HG02678 (cell line): ENCODE results near the gene HPD.
"Not testable (repeated sequence)": the region's sequence is repeated elsewhere in the genome, so short reads cannot be mapped to it uniquely, and the experiment has no call there.

ENCODE experiments used
- ATAC-seq: cut with Tn5 transposase; IDR thresholded peaks from one replicate; pipeline ENCODE4 v1.9.1; 2021; ENCODE audit warnings: mild to moderate bottlenecking, moderate library complexity; ENCODE audit not compliant: unreplicated experiment

HPD gene

DNA sequence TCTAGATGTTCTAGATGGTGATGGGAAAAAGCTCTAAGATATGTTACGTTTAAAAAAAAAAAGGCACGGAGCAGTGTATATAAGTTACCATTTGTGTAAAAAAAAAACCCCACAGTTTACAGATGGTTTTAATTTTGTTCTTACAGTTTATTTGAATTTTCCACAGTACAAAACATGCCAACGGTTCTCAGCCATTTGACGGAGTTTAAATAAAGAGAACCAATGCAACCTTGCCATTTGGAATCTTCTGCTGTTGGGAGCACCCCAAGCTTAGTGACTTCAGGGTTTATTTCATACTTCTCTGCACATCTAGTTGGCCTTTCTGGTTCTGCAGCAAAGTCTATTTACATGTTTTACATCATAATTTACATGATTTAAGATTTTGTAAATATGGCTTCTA is 7.7 kb upstream of the HPD start:
- no peak for ATAC-seq

DNA sequence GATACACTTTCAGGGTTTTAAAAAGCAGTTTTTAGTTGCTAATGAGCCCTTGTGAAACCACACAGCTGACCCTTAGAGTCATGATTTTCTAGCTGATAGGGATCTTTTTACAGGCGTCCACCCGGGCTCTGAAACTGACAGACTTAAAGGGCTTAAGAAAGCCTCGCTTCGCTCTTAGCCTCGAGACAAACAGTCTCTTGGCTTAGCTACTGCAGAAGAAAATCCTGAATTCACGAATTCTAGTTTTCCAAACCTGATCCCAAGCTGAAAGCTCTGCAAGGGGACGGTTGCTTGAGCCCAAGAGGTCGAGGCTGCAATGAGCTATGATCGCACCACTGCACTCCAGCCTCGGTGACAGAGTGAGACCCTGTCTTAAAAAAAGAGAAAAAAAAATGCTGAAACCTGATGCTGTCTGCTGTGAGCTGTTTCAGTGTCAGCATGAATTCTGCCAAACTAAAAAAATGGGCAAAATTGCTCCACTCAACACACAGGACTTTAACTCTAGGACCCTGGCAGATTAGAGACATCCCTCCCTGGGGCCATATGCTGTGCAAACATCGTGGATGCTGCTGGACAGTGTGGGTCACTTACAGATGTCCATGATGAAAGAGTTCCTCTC is 3.1 kb upstream of the HPD start:
- no peak for ATAC-seq

DNA sequence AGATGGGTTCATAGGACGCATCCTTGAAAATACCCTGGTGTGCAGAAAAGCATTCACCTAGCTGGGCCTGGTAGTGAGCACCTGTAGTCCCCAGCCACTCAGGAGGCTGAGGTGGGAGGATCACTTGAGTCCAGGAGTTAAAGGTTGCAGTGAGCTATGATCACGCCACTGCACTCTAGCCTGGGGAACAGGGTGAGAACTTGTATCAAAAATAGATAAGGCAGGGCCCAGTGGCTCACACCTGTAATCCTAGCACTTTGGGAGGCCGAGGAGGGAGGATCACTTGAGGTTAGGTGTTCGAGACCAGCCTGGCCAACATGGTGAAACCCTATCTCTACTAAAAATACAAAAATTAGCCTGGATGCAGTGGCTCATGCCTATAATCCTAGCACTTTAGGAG is 2.0 kb upstream of the HPD start:
- ATAC-seq, result not testable (repeated sequence)

DNA sequence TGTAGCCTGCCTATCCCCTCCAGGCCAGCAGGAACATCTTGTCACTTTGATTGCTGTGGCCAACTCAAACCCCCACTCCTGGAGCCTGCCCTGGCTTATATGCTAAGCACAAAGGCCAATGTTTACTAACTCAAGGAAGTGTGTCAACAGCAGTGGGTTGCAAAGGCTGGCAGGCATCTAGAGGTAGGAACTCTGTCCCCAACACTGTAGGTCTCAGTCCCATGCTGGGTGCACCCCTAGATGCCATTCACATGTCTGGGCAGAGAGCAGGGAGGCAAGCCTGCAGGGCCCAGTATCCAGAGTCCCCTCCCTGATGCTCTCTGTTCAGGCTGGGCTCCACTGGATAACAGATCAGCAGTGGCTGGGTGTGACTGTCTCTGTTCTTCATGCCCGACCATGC is 1.6 kb upstream of the HPD start:
- ATAC-seq, result no peak

DNA sequence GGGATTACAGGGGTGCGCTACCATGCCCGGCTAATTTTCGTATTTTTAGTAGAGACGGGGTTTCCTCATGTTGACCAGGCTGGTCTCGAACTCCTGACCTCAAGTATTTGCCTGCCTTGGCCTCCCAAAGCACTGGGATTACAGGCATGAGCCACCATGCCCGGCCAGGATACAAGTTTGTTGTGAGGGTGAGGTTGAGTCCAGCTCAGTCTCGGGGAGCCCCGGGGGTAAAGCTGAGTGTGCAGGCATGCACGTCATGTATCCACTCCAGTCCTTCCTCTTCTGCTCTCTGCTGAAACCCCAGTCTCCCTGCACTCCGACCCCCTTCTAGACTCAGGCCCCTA is 369 bp downstream of the HPD start:
- ATAC-seq, result no peak

DNA sequence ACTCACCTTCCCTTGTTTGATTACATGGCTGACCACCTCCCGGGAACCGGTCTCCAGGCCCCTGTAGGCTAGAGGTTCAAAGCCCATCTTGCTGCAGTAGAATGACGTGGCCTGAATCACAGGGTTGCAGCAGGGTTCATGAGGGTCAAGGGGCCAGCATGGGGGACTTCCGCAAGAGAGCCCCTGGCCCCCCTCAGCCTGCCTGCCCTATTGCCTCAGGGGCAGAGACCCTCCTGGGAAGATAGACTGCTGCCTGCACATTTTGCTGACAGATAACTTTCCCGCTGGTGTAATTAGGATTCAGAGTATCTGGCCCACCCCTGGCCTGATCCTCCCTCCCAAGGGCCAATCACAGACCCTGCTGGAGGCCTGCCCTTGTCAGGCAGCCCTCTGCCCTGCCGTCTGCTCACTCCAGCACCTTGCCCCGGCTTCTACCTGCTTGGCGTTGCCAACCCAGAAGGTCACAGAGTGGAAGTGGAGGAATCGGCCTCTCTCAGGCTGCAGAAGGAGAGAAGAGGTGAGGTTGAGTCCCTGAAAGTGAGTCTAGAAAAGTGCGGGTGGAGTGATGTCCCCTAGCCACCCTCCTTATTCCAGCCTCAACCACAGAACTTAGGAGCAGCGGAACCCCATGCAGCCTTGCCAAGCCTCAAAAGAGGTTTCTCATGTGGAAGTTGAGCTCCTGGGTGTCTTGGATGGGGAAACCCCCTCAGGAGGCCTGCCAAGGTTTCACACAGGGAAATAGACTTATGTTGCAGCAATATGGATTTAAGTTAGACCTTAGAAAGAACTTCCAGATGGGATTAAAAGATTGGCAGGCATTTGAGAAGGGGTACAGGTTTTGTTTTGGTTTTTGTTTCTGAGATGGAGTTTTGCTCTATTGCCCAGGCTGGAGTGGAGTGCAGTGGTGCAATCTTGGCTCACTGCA is 1.1 kb downstream of the HPD start:
- no peak for ATAC-seq

DNA sequence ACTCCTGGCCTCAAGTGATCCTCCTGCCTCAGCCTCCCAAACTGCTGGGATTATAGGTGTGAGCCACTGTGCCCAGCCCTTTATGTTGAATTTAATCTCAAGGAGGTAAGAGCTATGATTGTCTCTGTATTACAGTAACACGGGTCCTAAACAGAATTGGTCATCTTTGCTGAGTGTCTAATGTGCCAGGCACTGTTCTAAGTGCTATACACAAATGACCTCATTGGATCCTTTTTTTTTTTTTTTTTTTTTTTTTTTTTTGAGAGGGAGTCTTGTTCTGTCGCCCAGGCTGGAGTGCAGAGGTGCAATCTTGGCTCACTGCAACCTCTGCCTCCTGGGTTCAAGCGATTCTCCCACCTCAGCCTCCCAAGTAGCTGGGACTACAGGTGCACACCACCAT is 6.3 kb downstream of the HPD start:
- ATAC-seq, result not testable (repeated sequence)

DNA sequence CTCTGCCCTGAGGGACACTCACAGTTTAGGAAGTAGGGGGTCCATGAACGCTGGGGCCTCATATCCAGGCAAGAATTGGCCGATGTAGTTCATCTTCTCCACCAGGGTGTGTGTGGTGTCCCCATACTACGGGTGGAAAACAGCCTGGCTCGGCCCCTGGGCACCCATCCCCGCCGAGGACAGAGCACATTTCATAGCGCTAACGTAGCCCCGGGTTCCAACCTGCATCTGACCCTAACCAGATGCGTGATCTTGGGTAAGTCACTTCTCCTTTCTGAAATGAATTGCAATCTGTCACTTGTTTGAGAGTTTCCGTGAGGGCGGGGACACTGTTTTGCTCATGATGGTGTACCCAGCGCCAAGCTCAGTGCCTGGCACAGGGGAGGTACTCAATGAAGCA is 9.0 kb downstream of the HPD start:
- ATAC-seq, result no peak

DNA sequence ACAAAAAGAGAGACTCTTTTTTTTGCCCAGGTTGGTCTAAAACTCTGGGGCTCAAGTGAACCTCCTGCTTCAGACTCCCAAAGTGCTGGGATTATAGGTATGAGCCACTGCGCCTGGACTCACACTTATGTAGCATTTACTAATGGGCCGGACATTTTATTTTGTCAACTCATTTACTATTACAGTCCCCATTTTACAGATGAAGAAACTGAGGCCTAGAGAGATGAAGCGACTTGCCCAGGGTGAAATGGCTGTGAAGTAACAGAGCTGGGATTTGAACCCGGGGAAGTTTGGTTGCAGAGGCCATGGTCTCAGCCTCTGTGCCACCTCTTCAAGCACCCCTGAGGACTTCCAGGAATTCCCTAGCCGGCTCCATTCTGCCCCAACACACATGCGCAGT is 9.4 kb downstream of the HPD start:
- ATAC-seq, result no peak

DNA sequence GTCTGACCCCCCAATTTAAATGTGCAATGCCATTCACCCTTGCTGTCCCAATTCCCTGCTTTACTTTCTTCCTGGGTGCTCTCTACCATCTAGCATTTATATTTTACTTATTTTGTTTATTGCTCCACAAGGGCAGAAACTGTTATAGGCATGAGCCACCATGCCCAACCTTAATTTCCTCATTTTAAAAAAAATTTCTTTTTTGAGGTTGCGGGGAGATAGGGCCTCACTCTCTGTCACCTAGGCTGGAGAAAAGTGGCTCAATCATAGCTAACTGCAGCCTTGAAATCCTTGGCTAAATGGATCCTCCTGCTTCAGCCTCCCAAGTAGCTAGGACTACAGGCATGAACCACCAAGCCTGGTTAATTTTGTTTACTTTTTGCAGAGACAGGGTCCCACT is 13.0 kb downstream of the HPD start:
- ATAC-seq, result no peak

DNA sequence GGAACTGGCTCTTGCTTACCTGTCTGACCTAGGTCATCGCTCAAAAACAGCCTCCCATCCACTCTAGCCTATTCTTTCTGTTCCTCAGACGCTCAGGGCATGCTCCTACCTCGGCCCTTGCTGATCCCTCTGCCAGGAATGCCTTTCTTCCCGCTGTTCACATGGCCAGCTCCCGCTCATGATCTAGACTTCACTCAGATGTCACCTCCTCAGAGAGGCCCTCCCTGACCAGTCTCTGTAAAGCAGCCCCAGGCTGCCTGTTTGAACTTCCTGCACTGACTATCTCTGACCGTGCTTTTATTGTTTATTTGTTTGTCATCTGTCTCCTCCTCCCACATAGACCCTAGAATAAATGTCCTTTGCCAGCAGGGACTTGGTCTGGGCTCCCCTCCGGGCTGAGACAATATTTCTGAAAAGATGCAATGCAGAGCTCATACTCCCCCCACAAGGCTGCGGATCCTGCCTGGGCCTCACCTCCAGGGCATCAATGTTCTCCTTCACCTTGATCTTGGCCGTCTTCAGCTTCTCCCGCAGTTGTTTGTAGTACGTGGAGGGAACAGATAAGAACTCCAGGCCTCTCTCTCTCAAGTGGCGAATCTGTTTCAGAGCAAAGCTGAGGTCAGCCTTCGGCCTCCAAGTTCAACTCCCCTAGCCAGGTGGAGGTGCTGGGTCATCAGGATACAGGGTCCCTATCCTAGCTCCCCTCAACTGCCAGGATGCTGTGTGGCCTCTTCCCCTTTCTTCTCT is 15.2 kb downstream of the HPD start:
- no peak for ATAC-seq

DNA sequence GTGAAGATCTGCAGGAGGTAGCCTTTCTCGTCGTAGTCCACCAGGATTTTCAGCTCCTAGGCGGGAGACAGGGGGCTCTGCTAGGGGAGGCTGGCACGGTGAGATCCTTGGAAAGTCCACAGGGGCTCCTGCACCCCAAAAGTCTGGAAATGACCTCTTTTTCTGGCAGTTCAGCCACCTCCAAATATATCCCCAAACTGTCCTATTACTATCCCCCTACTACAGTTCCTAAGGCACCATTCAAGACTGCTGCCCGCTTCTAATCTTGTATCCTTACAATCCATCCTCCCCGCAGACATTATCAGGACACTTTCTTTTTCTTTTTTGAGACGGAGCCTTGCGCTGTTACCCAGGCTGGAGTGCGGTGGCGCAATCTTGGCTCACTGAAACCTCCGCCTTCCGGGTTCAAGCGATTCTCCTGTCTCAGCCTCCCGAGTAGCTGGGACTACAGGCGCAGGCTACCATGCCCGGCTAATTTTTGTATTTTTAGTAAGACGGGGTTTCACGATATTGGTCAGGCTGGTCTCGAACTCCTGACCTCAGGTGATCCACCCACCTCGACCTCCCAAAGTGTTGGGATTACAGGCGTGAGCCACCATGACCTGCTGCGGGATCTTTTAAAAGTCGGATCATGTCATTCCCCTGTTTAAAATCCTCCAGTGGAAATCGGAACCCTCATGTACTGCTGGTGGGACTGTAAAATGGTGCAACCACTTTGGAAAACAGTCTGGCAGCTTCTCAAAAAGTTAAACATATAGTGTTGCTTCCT is 18.5 kb downstream of the HPD start:
- ATAC-seq, result no peak

DNA sequence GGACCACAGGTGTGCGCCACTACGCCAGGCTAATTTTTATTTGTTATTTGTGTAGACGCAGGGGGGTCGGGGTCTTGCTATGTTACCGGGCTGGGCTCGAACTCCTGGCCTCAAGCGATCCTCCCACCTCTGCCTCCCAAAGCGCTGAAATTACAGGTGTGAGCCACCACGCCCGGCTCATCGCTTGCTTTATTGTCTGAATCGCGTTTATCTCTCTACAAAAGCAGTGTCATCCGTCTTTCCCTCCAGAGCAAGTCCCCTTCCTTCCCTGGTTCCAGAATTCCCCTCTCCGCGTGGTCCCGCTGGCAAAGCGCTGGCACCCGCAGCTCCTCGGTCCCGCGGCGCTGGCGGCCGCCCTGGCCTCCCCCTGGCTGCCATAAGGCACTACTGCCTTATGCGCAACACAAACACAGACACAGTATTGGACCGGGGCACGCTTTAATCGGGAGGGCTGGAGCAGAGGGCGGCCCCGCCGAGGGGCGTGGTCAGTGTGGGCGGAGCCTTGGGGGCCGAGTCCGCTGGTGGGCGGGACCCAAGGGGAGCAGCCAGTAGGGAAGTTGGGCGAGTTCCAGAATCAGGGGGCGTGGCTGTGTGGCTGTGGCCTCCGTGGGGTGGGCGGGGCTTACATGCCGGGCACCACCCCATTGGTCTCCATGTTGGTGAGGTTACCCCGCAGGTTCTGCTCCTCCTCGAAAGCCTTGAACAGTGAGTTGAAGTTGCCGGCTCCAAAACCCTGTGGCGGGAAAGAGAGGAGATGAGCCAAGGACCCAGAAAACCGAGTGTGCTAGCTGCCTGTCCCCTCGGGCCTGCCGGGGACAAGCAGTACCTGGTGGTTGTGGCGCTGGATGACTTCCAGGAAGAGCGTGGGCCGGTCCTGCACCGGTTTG is 19.3 kb downstream of the HPD start:
- peak; percentile 95 for ATAC-seq

DNA sequence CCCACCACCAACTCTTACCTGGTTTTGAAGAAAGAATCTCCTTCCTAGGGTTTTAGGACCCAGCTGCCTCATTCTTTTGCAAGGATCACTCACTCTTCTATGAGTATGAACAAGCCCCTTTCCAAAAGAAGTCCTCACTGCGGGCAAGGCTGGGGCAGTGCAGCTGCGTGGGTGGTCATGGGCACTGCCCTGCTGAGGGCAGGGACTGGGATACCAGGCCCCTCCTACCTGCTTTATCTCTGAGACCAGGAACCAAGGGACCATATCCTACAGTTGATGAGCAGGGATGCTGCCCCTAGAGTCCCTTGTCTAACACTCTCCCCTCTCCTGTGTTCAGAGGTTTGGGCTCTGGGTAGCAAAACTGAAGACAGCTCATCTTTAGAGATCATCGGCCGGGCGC is 20.5 kb downstream of the HPD start:
- no peak for ATAC-seq

DNA sequence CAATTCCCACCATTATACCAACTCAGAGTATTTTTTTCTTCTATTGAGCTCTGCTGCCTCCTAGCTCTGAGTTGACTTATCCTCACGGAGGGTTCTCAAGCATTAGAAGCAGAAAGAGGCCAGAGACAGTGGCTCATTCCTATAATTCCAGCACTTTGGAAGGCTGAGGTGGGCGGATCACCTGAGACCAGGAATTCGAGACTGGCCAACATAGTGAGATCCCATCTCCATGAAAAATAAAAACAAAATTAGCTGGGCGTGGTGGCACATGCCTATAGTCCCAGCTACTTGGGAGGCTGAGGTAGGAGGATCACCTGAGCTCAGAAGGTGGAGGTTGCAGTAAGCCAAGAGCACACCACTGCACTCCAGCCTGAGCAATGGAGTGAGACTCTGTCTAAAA is 21.0 kb downstream of the HPD start:
- no peak for ATAC-seq

DNA sequence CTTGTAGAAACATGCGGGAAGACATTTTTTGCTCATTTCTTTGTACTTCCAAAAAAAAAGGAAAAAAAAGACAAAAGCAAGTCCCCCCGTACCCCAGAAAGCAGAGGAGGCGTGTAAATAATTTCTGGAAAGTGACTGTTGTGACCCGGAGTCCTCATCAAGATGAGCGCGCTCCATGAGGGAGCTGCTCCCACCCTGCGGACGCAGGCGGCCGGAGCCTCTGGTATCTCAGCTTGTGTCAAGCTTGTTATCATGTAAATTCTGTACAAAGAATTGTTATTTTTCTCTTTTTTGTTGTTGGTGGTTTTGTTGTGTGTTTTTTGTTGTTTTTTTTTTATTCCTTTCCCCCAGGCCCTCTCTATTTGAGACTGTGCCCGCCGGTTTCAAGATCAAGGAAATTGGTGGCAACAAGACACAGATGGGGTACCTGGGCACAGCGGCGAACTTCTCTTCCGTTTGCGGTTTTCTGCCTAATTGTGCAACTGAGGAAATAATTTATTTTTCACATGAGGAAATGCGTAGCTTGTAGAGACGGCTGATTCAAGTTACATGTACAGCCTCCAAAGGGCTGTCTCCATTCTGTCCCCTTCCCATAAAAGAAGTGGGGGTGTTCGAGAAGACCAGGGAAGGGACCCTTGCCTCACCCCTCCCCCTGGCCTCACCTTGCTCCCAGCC is 27.0 kb downstream of the HPD start:
- no peak for ATAC-seq

DNA sequence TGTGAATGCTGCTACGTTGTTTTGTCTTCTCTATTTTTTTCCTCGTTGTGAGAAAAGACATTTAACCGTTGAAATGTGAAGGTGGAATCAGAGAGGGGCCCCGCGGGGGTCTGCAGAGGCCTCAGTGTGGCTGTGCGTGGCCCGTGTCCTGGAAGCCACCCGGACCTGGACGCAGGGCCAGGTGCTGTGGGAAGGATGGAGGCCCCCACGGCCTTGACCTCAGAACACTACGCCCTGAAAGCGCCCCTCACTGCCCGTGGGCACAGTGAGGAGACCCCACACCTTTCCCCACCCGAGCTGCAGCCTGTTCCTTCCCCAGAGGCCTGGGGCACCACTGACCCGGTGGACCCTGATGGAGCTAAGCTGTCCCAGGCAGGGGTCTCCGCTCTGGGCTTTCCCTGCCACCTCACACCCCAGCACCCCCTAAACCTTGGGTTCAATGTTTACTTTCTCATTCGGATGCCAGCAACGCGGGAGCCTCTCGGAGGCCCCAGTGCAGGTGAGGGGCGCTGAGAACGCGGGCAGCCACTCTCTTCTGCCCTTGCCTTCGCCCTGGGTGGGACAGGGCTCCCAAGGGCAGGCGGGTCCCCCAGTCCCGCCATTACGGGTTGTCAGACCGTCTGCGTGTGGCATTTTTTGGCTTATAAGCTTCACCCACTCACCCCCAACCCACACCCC is 27.9 kb downstream of the HPD start:
- no peak for ATAC-seq

DNA sequence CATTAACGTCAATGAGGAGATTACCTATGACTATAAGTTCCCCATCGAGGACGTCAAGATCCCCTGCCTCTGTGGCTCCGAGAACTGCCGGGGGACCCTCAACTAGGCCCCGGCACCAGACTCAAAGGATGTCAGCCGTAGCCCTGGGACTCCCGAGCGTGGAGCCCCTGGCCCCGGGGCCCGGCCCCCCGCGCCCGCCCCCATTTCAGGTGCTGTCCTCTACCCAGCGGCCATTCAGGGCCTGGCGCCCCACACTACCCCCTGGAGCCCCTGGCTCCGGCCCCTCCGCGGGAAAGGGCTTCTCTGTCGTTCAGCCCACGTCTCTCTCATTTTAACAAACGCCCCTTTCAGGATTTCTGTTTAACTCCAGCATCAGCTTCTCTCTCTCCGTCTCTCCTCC is 28.5 kb downstream of the HPD start:
- ATAC-seq, result no peak

DNA sequence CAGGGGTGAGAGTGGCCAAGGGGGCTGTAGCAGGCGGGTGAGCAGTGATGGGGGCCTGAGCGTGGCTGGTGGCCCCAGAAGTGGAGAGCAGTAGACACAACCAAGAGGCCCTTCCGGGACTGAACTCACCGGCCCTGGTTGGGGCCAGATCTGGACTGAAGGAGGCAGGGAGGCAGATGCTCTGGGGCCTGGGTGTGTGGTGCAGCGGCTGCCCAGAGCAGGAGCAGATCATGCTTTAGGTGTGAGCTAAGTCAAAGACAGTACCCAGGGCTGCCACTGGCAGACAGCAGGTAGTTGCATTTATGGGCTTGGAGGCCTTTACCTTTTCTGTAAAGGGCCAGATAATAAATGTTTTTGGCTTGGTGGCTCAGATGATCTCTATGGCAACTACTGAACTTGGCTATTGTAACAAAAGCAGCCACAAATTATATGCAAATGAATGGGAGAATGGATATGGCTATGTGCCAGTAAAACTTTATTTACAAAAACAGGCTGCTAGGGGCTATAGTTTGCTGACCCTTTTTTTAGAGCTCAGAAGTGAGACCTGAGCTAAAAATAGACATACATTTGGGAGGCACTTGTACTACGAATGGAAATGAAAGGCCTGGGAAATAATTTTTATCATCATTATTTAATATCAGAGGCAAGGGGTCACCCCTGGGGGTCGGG is 29.3 kb downstream of the HPD start:
- no peak for ATAC-seq
